ENCODE data around the gene GCLM. TPM values are rescaled to one million over a fixed set of nuclear protein-coding genes. Genes with fewer than 3 reads are reported as not detected.
"Not testable (repeated sequence)": the region's sequence is repeated elsewhere in the genome, so short reads cannot be mapped to it uniquely, and the experiment has no call there.

Gene GCLM
- total RNA-seq, 4 donors from 2014 or later = 4.2 to 18.4 (median 6.3) TPM

- DNase-seq (ENCODE audit: extremely low spot score) = no peak
- Histone ChIP-seq H3K9me3 (no peaks in the 10 kb centered on the region), H3K36me3 (peaks cover 20 to 32% (median 26%) of the 10 kb centered on the region in 4 donors), H3K27ac (replicated peaks in 1 of 4) (no peak overlapping the region), H3K4me1 (no peaks in the 10 kb centered on the region), H3K4me3 (no peak overlapping the region), H3K27me3 (no peaks in the 10 kb centered on the region)
- TF ChIP-seq EP300 (IDR thresholded peaks at IDR 0.05) = no peak
- TF ChIP-seq CTCF (IDR thresholded peaks at IDR 0.05) = no peak
- TF ChIP-seq POLR2AphosphoS5 (IDR thresholded peaks at IDR 0.05) = no peak
- TF ChIP-seq POLR2A (IDR thresholded peaks at IDR 0.05; ENCODE audit: low read depth) = no peak
- intact Hi-C loops (cut with DNase I) = no loop called here
- WGBS = 92% methylated on average over 5 of the region's 5 CpGs
These were observed 44.0 kb downstream of the GCLM start for GRCh38 chr1:93865253-93865652.

- TF ChIP-seq POLR2AphosphoS5 (IDR thresholded peaks at IDR 0.05) = no peak
- H3K27me3 ChIP-seq = no peaks in the 10 kb centered on the region
- 74% methylated on average over 3 of the region's 3 CpGs for WGBS
- intact Hi-C loops (cut with DNase I) = no loop called here
- H3K36me3 ChIP-seq = peaks cover 9 to 22% (median 16%) of the 10 kb centered on the region in 4 donors
- no peaks in the 10 kb centered on the region for H3K9me3 ChIP-seq
- no peak for DNase-seq (ENCODE audit: extremely low spot score)
- no peak overlapping the region for H3K4me3 ChIP-seq
- H3K27ac ChIP-seq (replicated peaks in 1 of 4) = no peak overlapping the region
- no peaks in the 10 kb centered on the region for H3K4me1 ChIP-seq
These were observed 45.1 kb downstream of the GCLM start for GRCh38 chr1:93864175-93864574.

GRCh38 chr1:93857653-93858052 lies 51.6 kb downstream of the GCLM start:
- H3K36me3 ChIP-seq; DNase-seq (ENCODE audit: extremely low spot score); H3K4me1 ChIP-seq; intact Hi-C loops (cut with DNase I); H3K9me3 ChIP-seq; H3K27ac ChIP-seq (replicated peaks in 1 of 4); H3K27me3 ChIP-seq; H3K4me3 ChIP-seq: not testable (repeated sequence)
- WGBS = 71% methylated on average over 3 of the region's 3 CpGs

- H3K9me3 ChIP-seq; DNase-seq (ENCODE audit: extremely low spot score); H3K27ac ChIP-seq (replicated peaks in 1 of 4); intact Hi-C loops (cut with DNase I); H3K27me3 ChIP-seq; H3K4me1 ChIP-seq; H3K4me3 ChIP-seq; H3K36me3 ChIP-seq: not testable (repeated sequence)
- WGBS = 100% methylated on average over 1 of the region's 9 CpGs
These were observed 53.2 kb downstream of the GCLM start for GRCh38 chr1:93855983-93856382.

- Histone ChIP-seq H3K36me3 (no peaks in the 10 kb centered on the region), H3K27ac (replicated peaks in 1 of 4) (no peak overlapping the region), H3K4me1 (peaks cover 0 to 5% (median 0%) of the 10 kb centered on the region in 4 donors), H3K9me3 (no peaks in the 10 kb centered on the region), H3K4me3 (no peak overlapping the region), H3K27me3 (no peaks in the 10 kb centered on the region)
- WGBS = 93% methylated on average over 3 of the region's 3 CpGs
- TF ChIP-seq POLR2AphosphoS5 (IDR thresholded peaks at IDR 0.05) (no peak), POLR2A (IDR thresholded peaks at IDR 0.05; ENCODE audit: low read depth) (no peak), EP300 (IDR thresholded peaks at IDR 0.05) (no peak), CTCF (IDR thresholded peaks at IDR 0.05) (no peak)
- DNase-seq (ENCODE audit: extremely low spot score) = no peak
- intact Hi-C loops (cut with DNase I) = loop anchor here (5.0 kb wide), 1 partner anchor 417 kb away; no protein-coding TSS in a partner anchor
These were observed 55.3 kb downstream of the GCLM start for GRCh38 chr1:93853940-93854339.

GRCh38 chr1:93851878-93852277 lies 57.4 kb downstream of the GCLM start:
- H3K9me3 ChIP-seq = no peaks in the 10 kb centered on the region
- H3K4me1 ChIP-seq = peaks cover 4 to 14% (median 10%) of the 10 kb centered on the region in 4 donors
- no peak overlapping the region for H3K4me3 ChIP-seq
- TF ChIP-seq POLR2A (IDR thresholded peaks at IDR 0.05; ENCODE audit: low read depth) (no peak), EP300 (IDR thresholded peaks at IDR 0.05) (no peak), POLR2AphosphoS5 (IDR thresholded peaks at IDR 0.05) (no peak), CTCF (IDR thresholded peaks at IDR 0.05) (no peak)
- no peaks in the 10 kb centered on the region for H3K36me3 ChIP-seq
- no CpG with 5 or more reads among the region's 1 CpG for WGBS
- no peak overlapping the region for H3K27ac ChIP-seq (replicated peaks in 1 of 4)
- intact Hi-C loops (cut with DNase I) = loop anchor here (5.0 kb wide), 1 partner anchor 415 kb away; no protein-coding TSS in a partner anchor
- DNase-seq (ENCODE audit: extremely low spot score) = no peak
- H3K27me3 ChIP-seq = no peaks in the 10 kb centered on the region

Data from esophagus muscularis mucosa (tissue), 4 donors.